HCT116 (cell line): Measurements from ENCODE around the gene RAB4A. TPM values are rescaled to one million over a fixed set of nuclear protein-coding genes. Genes with fewer than 3 reads are reported as not detected.

Experiments
- ATAC-seq: fragments of 200-7000 bp; cut with Tn5 transposase; 2 replicates; pipeline ENCODE4 v1.9.1; 2020; ENCODE audit warnings: mild to moderate bottlenecking, moderate library complexity
- BruUV-seq: library from RNA; stranded (reverse); fragments of 400-500 nt; replicated peaks from 2 replicates; lab custom pipeline; 2021; lab: Mats Ljungman, UMichigan
- CTCF ChIA-PET: fragments of 300-600 bp; sonication (Branson Sonifier 250); formaldehyde crosslinking; loops from one replicate; lab custom pipeline; 2021; ENCODE audit warnings: antibody characterized with exemption; lab: Charles Lee
- POLR2A ChIA-PET: fragments of 300-600, 350-600 bp; sonication (Branson Sonifier 250); formaldehyde crosslinking; loops from one replicate; lab custom pipeline; 2021; ENCODE audit warnings: antibody characterized with exemption; lab: Charles Lee
- RAD21 ChIA-PET, 2 experiments: fragments of 300-600 bp; sonication (Branson Sonifier 250); formaldehyde crosslinking; loops; one replicate each; lab custom pipeline; 2023; ENCODE audit warnings: low total read pairs in 2 of 2; ENCODE audit not compliant: uncharacterized antibody in 2 of 2, unreplicated experiment in 2 of 2, low non-redundant PET in 1 of 2; lab: Charles Lee
- DNase-seq: peaks from one replicate; pipeline ENCODE4 v3.0.0-alpha.2; 2010; ENCODE audit warnings: low read depth, low spot score
- H2AFZ ChIP-seq: fragments of 200-600 bp; shearing (Covaris generic), sonication (generic); 2 replicates; pipeline ENCODE4 v1.6.1; 2017; ENCODE audit warnings: low read depth, mixed run types, mixed read lengths, antibody characterized with exemption, low read length; ENCODE audit not compliant: poor library complexity, severe bottlenecking
- H3K27ac ChIP-seq: 2 replicates; pipeline ENCODE4 v1.5.1; 2012; ENCODE audit warnings: low read depth, low read length
- H3K27me3 ChIP-seq: fragments of 200-600 bp; sonication (generic); 2 replicates; pipeline ENCODE4 v1.6.1; 2016; ENCODE audit warnings: mixed run types, low read length, mixed read lengths; ENCODE audit not compliant: insufficient read depth
- H3K36me3 ChIP-seq, 2 experiments: fragments of 200-500 bp in 1 of 2; fragments of 200-600 bp in 1 of 2; sonication (Bioruptor generic) in 1 of 2; sonication (generic) in 1 of 2; 2 replicates each; pipeline versions ENCODE4 v1.5.1 to v1.6.1; 2014 to 2016; ENCODE audit warnings: low read length in 2 of 2, inconsistent platforms in 1 of 2, mixed read lengths in 1 of 2, mixed run types in 1 of 2; ENCODE audit not compliant: insufficient read depth in 2 of 2, control insufficient read depth in 1 of 2
- H3K4me1 ChIP-seq, 2 experiments: fragments of 200-600 bp in 1 of 2; sonication (generic) in 1 of 2; 2 replicates each; pipeline versions ENCODE4 v1.5.1 to v1.6.1; 2012 to 2017; ENCODE audit warnings: low read length in 2 of 2, inconsistent platforms in 1 of 2, mild to moderate bottlenecking in 1 of 2, mixed read lengths in 1 of 2, mixed run types in 1 of 2, moderate library complexity in 1 of 2; ENCODE audit not compliant: insufficient read depth in 2 of 2, control insufficient read depth in 1 of 2
- H3K4me2 ChIP-seq: fragments of 200-600 bp; sonication (generic); 2 replicates; pipeline ENCODE4 v1.6.1; 2017; ENCODE audit warnings: mixed run types, low read length, mixed read lengths
- H3K4me3 ChIP-seq, 2 experiments: fragments of 200-600 bp in 1 of 2; sonication (generic) in 1 of 2; replicated peaks in 1 of 2; 2 replicates each; pipeline ENCODE4 v1.5.1; 2011 to 2016; ENCODE audit warnings: low read length in 2 of 2, control low read depth in 1 of 2, low read depth in 1 of 2, mild to moderate bottlenecking in 1 of 2, mixed read lengths in 1 of 2, mixed run types in 1 of 2
- H3K79me2 ChIP-seq: fragments of 200-600 bp; sonication (generic); 2 replicates; pipeline ENCODE4 v1.6.1; 2017; ENCODE audit warnings: mild to moderate bottlenecking, mixed run types, low read length, moderate library complexity, mixed read lengths; ENCODE audit not compliant: insufficient read depth
- H3K9ac ChIP-seq: fragments of 200-600 bp; sonication (generic); 2 replicates; pipeline ENCODE4 v1.6.1; 2016; ENCODE audit warnings: low read length, mixed read lengths
- H3K9me2 ChIP-seq: fragments of 200-600 bp; sonication (generic), shearing (Covaris generic); 2 replicates; pipeline ENCODE4 v1.6.1; 2017; ENCODE audit warnings: mixed run types, mild to moderate bottlenecking, moderate library complexity; ENCODE audit not compliant: insufficient read depth
- H3K9me3 ChIP-seq, 2 experiments: fragments of 200-500 bp in 1 of 2; fragments of 200-600 bp in 1 of 2; sonication (Bioruptor generic) in 1 of 2; sonication (generic) in 1 of 2; 2 replicates each; pipeline ENCODE4 v1.6.1; 2014 to 2017; ENCODE audit warnings: low read length in 2 of 2, mixed read lengths in 2 of 2, inconsistent platforms in 1 of 2, low read depth in 1 of 2, mild to moderate bottlenecking in 1 of 2, mixed run types in 1 of 2, moderate library complexity in 1 of 2; ENCODE audit not compliant: control insufficient read depth in 1 of 2, insufficient read depth in 1 of 2
- H4K20me1 ChIP-seq: fragments of 200-600 bp; sonication (generic), shearing (Covaris generic); 2 replicates; pipeline ENCODE4 v1.6.1; 2017; ENCODE audit warnings: mixed run types, mild to moderate bottlenecking, moderate library complexity; ENCODE audit not compliant: insufficient read depth
- CTCF ChIP-seq, 3 experiments: fragments of 200-600 bp in 1 of 3; sonication (generic) in 1 of 3; IDR thresholded peaks in 2 of 3; conservative IDR thresholded peaks in 1 of 3; 2 replicates each; pipeline ENCODE4 v1.5.1; 2012 to 2017; ENCODE audit warnings: low read depth in 2 of 3, low read length in 2 of 3, antibody characterized with exemption in 1 of 3, borderline replicate concordance in 1 of 3, control low read depth in 1 of 3, mild to moderate bottlenecking in 1 of 3, mixed read lengths in 1 of 3, mixed run types in 1 of 3, moderate library complexity in 1 of 3; ENCODE audit not compliant: insufficient read depth in 1 of 3
- EGR1 ChIP-seq: IDR thresholded peaks from 2 replicates; pipeline ENCODE4 v1.6.1; 2012; ENCODE audit warnings: low read depth
- ELF1 ChIP-seq: IDR thresholded peaks from 2 replicates; pipeline ENCODE4 v1.6.1; 2012; ENCODE audit warnings: low read depth, borderline replicate concordance
- EZH2phosphoT487 ChIP-seq: fragments of 200-600 bp; IDR thresholded peaks from 2 replicates; pipeline ENCODE4 v1.6.1; 2018; ENCODE audit warnings: antibody characterized with exemption, borderline replicate concordance
- MAX ChIP-seq: IDR thresholded peaks from 2 replicates; pipeline ENCODE4 v1.6.1; 2012
- POLR2A ChIP-seq: IDR thresholded peaks from 2 replicates; pipeline ENCODE4 v1.7.0; 2011; ENCODE audit warnings: borderline replicate concordance; ENCODE audit not compliant: insufficient read depth, insufficient read length; ENCODE audit errors: extremely low read depth
- RAD21 ChIP-seq: IDR thresholded peaks from 2 replicates; pipeline ENCODE4 v1.6.1; 2012; ENCODE audit warnings: low read depth, mild to moderate bottlenecking
- REST ChIP-seq: IDR thresholded peaks from 2 replicates; pipeline ENCODE4 v1.6.1; 2012; ENCODE audit warnings: low read depth
- SP1 ChIP-seq: IDR thresholded peaks from 2 replicates; pipeline ENCODE4 v1.6.1; 2012; ENCODE audit warnings: low read depth
- TCF7L2 ChIP-seq: IDR thresholded peaks from 2 replicates; pipeline ENCODE4 v1.7.0; 2011; ENCODE audit warnings: borderline replicate concordance, inconsistent platforms; ENCODE audit not compliant: insufficient read depth, insufficient read length; ENCODE audit errors: extremely low read depth
- YY1 ChIP-seq: IDR thresholded peaks from 2 replicates; pipeline ENCODE4 v1.6.1; 2011; ENCODE audit warnings: low read length, low read depth, moderate library complexity, mild to moderate bottlenecking; ENCODE audit not compliant: insufficient replicate concordance; ENCODE audit errors: extremely low read depth
- ZNF274 ChIP-seq: fragments of 200-500 bp; sonication (Bioruptor generic); IDR thresholded peaks from 2 replicates; pipeline ENCODE4 v1.6.1; 2014; ENCODE audit warnings: mild to moderate bottlenecking, low read depth, low read length, inconsistent platforms
- intact Hi-C: fragments of 100-400 bp; cut with micrococcal nuclease; formaldehyde crosslinking; loops from 2 replicates; pipeline ENCODE4 v1.10.0; 2022
- total RNA-seq: library from RNA; stranded (reverse); gene quantifications from one replicate; pipeline ENCODE4 v1.2.1, GENCODE V29; 2021; ENCODE audit not compliant: unreplicated experiment

RAB4A gene
- total RNA-seq, 1 experiment from 2014 or later: 101 TPM

- H3K4me2 ChIP-seq: no peak overlapping the region
- POLR2A ChIA-PET: no interaction called here
- CTCF ChIA-PET: interaction anchor here (1.3 to 3.3 kb wide), 2 partner anchors 208 to 222 kb away, joined by 3 to 54 read pairs; no protein-coding TSS in a partner anchor
These were observed 10.6 kb upstream of the RAB4A start for GRCh38 chr1:229260297-229260696.

More at GRCh38 chr1:229260297-229260696, 10.6 kb upstream of the RAB4A start:
- no peak for ATAC-seq
- Histone ChIP-seq H3K9ac (no peak overlapping the region), H3K27ac (no peak overlapping the region), H3K79me2 (no peaks in the 10 kb centered on the region), H3K36me3 (no peaks in the 10 kb centered on the region), H2AFZ (no peak overlapping the region), H3K9me2 (no peaks in the 10 kb centered on the region), H4K20me1 (no peaks in the 10 kb centered on the region), H3K4me1 (peaks cover 4 to 7% of the 10 kb centered on the region in 2 experiments; a peak in 2 of 4 replicates), H3K9me3 (no peaks in the 10 kb centered on the region), H3K4me3 (no peak overlapping the region), H3K27me3 (no peaks in the 10 kb centered on the region)
- BruUV-seq: no TSS peak
- no peak for DNase-seq
- RAD21 ChIA-PET: no interaction called here
- intact Hi-C loops: no loop called here
- no peak for TF ChIP-seq SP1
- TF ChIP-seq YY1: no peak
- no peak for TF ChIP-seq ZNF274
- TF ChIP-seq TCF7L2: no peak
- no peak for TF ChIP-seq CTCF (IDR thresholded peaks at IDR 0.05 in 2 of 3, conservative IDR thresholded peaks at IDR 0.05 in 1 of 3; ENCODE audit: borderline replicate concordance in 1 of 3, insufficient read depth in 1 of 3, low read depth in 2 of 3, low read length in 2 of 3)
- no peak for TF ChIP-seq ELF1
- TF ChIP-seq EZH2phosphoT487: no peak
- no peak for TF ChIP-seq POLR2A
- no peak for TF ChIP-seq EGR1
- no peak for TF ChIP-seq RAD21
- no peak for TF ChIP-seq MAX
- TF ChIP-seq REST: no peak
